B cell (primary cell): ENCODE results near the gene FXYD3. TPM values are rescaled to one million over a fixed set of nuclear protein-coding genes. Genes with fewer than 3 reads are reported as not detected.

Experiments
- ATAC-seq: fragments of 200-7000 bp; cut with Tn5 transposase; one replicate; pipeline ENCODE4 v1.10.0; 2021; ENCODE audit warnings: low read depth, mild to moderate bottlenecking, moderate number of reproducible peaks, moderate library complexity
- CTCF ChIA-PET: fragments of 350-600 bp; sonication (Branson Sonifier 250); formaldehyde crosslinking; loops from one replicate; lab custom pipeline; 2021; ENCODE audit warnings: antibody characterized with exemption, inconsistent platforms; lab: Charles Lee
- POLR2A ChIA-PET: fragments of 350-600 bp; sonication (Branson Sonifier 250); formaldehyde crosslinking; loops from one replicate; lab custom pipeline; 2021; ENCODE audit warnings: antibody characterized with exemption; lab: Charles Lee
- DNase-seq: peaks from one replicate; pipeline ENCODE4 v3.0.0; 2013
- H2AFZ ChIP-seq: 2 replicates; pipeline ENCODE4 v1.6.1; 2012; ENCODE audit warnings: mild to moderate bottlenecking, low read depth, low read length; ENCODE audit not compliant: insufficient read depth, poor library complexity, severe bottlenecking
- H3K27ac ChIP-seq, 2 donors: 1 replicate in 1 of 2; 2 replicates in 1 of 2; pipeline ENCODE4 v1.5.1; 2012 to 2013; ENCODE audit warnings: low read length in 2 of 2, mild to moderate bottlenecking in 2 of 2, moderate library complexity in 1 of 2
- H3K27me3 ChIP-seq, 4 experiments: fragments of 200-600 bp in 1 of 4; sonication (generic) in 1 of 4; replicated peaks in 1 of 4; 1 replicate in 2 of 4; 2 replicates in 2 of 4; pipeline versions ENCODE4 v1.6.1 to v1.7.0; 2013 to 2016; ENCODE audit warnings: low read length in 3 of 4, mild to moderate bottlenecking in 2 of 4, mixed read lengths in 1 of 4, moderate library complexity in 1 of 4; ENCODE audit not compliant: insufficient read depth in 4 of 4, control insufficient read depth in 3 of 4; ENCODE audit errors: control extremely low read depth in 1 of 4
- H3K36me3 ChIP-seq, 2 experiments: replicated peaks in 1 of 2; 1 replicate in 1 of 2; 2 replicates in 1 of 2; pipeline versions ENCODE4 v1.6.1 to v1.7.1; 2013; ENCODE audit warnings: low read length in 1 of 2; ENCODE audit not compliant: insufficient read depth in 2 of 2, control insufficient read depth in 1 of 2; ENCODE audit errors: control extremely low read depth in 1 of 2, extremely low read depth in 1 of 2
- H3K4me1 ChIP-seq, 2 donors: fragments of 200-600 bp in 1 of 2; sonication (generic) in 1 of 2; 1 replicate in 1 of 2; 2 replicates in 1 of 2; pipeline versions ENCODE4 v1.5.1 to v1.6.1; 2013 to 2017; ENCODE audit warnings: low read length in 2 of 2; ENCODE audit not compliant: control insufficient read depth in 2 of 2, insufficient read depth in 2 of 2
- H3K4me2 ChIP-seq: replicated peaks from 2 replicates; pipeline ENCODE3; 2012; ENCODE audit warnings: mild to moderate bottlenecking, low read depth, low read length; ENCODE audit not compliant: poor library complexity, severe bottlenecking
- H3K4me3 ChIP-seq, 5 experiments: fragments of 200-600 bp in 1 of 5; sonication (generic) in 1 of 5; 1 replicate in 3 of 5; 2 replicates in 2 of 5; pipeline versions ENCODE4 v1.5.1 to v1.7.0; 2011 to 2016; ENCODE audit warnings: low read length in 4 of 5, mild to moderate bottlenecking in 4 of 5, low read depth in 2 of 5, control low read depth in 1 of 5, moderate library complexity in 1 of 5; ENCODE audit not compliant: insufficient read depth in 1 of 5; ENCODE audit errors: control extremely low read depth in 1 of 5, extremely low read depth in 1 of 5
- H3K79me2 ChIP-seq: fragments of 200-600 bp; sonication (generic); one replicate; pipeline ENCODE4 v1.6.0; 2016; ENCODE audit warnings: low read length; ENCODE audit not compliant: control insufficient read depth, insufficient read depth
- H3K9ac ChIP-seq: fragments of 200-600 bp; sonication (generic); 2 replicates; pipeline ENCODE4 v1.6.1; 2017; ENCODE audit warnings: mild to moderate bottlenecking, low read length, moderate library complexity
- H3K9me3 ChIP-seq, 3 donors: one replicate each; pipeline versions ENCODE4 v1.6.1 to v1.7.1; 2013; ENCODE audit warnings: low read length in 2 of 3; ENCODE audit not compliant: control insufficient read depth in 2 of 3, insufficient read depth in 1 of 3; ENCODE audit errors: control extremely low read depth in 1 of 3
- H4K20me1 ChIP-seq: 2 replicates; pipeline ENCODE4 v1.6.0; 2012; ENCODE audit warnings: mild to moderate bottlenecking, low read length; ENCODE audit not compliant: insufficient read depth, control insufficient read depth, poor library complexity, severe bottlenecking
- H3K27ac Mint-ChIP-seq: one replicate; pipeline ENCODE4 v1.8.0; 2021; ENCODE audit warnings: mixed read lengths
- H3K27me3 Mint-ChIP-seq: one replicate; pipeline ENCODE4 v1.8.0; 2021; ENCODE audit warnings: mixed read lengths
- H3K4me1 Mint-ChIP-seq: one replicate; pipeline ENCODE4 v1.8.0; 2021; ENCODE audit warnings: mixed read lengths
- H3K4me3 Mint-ChIP-seq: one replicate; pipeline ENCODE4 v1.8.0; 2021; ENCODE audit warnings: mixed read lengths
- H3K9me3 Mint-ChIP-seq: one replicate; pipeline ENCODE4 v1.8.0; 2022; ENCODE audit warnings: mixed read lengths; ENCODE audit not compliant: insufficient read depth
- EZH2 ChIP-seq: IDR thresholded peaks from 2 replicates; pipeline ENCODE4 v1.6.1; 2012; ENCODE audit warnings: borderline replicate concordance, low read depth, mild to moderate bottlenecking, moderate library complexity, low read length; ENCODE audit not compliant: insufficient read depth, poor library complexity, severe bottlenecking
- WGBS: methylation state at CpG from one replicate; pipeline ENCODE4 v1.1.5; 2013; ENCODE audit warnings: missing lambda C conversion rate; ENCODE audit not compliant: insufficient coverage; 5-methylcytosine and 5-hydroxymethylcytosine counted together
- intact Hi-C: fragments of 100-400 bp; cut with micrococcal nuclease; formaldehyde crosslinking; loops from one replicate; pipeline ENCODE4 v1.10.0; 2022
- polyA plus RNA-seq: library from polyadenylated mRNA; depleted of rRNA; stranded (reverse); fragments of >200 nt; gene quantifications from 2 replicates; pipeline ENCODE4 v1.2.3, GENCODE V29; 2012
- total RNA-seq, 2 donors: library from RNA; stranded (reverse); fragments of 120-200 nt in 1 of 2; gene quantifications; 1 replicate in 1 of 2; 2 replicates in 1 of 2; pipeline versions ENCODE4 v1.2.3 to v1.2.4, GENCODE V29; 2013 to 2022
- TF ChIP-seq, protein P1 (sequence below): fragments of 200-600 bp; IDR thresholded peaks from one replicate; pipeline ENCODE4 v1.8.0; 2022; ENCODE audit warnings: antibody characterized with exemption, mild to moderate bottlenecking

FXYD3 gene
- total and polyA plus RNA-seq, 2 donors (not counting 1 experiment from before 2014, with no cell fraction given): not detected

DNA sequence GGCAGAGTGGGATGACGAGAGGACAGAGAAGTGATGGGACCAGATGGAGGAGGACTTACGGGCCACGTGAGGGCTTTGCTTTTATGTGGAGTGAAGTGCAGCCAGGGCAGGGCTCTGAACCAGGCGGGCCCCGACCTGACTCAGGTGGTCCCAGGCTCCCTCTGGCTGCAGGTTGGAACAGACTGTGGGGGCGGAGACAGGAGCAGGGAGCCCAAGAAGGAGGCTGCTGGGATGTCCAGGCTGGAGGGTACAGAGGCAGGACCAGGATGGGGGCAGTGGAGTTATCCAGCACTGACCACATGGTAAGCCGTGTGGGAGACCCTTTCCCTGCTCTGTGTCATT lies 41.0 kb downstream of the FXYD3 start:
- Histone ChIP-seq H3K4me3 (no peak overlapping the region), H3K27ac (no peak overlapping the region), H2AFZ (no peak overlapping the region), H3K36me3 (peaks cover 10 to 51% of the 10 kb centered on the region in 2 experiments), H4K20me1 (peaks cover 35% of the 10 kb centered on the region), H3K79me2 (peaks cover 52% of the 10 kb centered on the region), H3K4me1 (peaks cover 20 to 25% of the 10 kb centered on the region in 2 donors), H3K9ac (no peak overlapping the region), H3K9me3 (peaks cover 0 to 4% (median 0%) of the 10 kb centered on the region in 3 donors), H3K4me2 (peak overlapping the region; percentile 100), H3K27me3 (peaks cover 0 to 3% (median 0%) of the 10 kb centered on the region in 4 experiments)
- CTCF ChIA-PET: interaction anchor here (1.5 to 1.9 kb wide), 2 partner anchors 20 to 50 kb away, joined by 4 to 6 read pairs; no protein-coding TSS in a partner anchor
- intact Hi-C loops: loop anchor here (10.0 kb wide), 1 partner anchor 308 kb away; no protein-coding TSS in a partner anchor
- H3K4me3 Mint-ChIP-seq: peak overlapping the region; percentile 100
- WGBS: 96% methylated on average over 6 of the region's 7 CpGs
- DNase-seq (no peak), ATAC-seq (no peak)
- no peaks in the 10 kb centered on the region for H3K27me3 Mint-ChIP-seq
- TF ChIP-seq EZH2: no peak
- TF ChIP-seq, protein P1, sequence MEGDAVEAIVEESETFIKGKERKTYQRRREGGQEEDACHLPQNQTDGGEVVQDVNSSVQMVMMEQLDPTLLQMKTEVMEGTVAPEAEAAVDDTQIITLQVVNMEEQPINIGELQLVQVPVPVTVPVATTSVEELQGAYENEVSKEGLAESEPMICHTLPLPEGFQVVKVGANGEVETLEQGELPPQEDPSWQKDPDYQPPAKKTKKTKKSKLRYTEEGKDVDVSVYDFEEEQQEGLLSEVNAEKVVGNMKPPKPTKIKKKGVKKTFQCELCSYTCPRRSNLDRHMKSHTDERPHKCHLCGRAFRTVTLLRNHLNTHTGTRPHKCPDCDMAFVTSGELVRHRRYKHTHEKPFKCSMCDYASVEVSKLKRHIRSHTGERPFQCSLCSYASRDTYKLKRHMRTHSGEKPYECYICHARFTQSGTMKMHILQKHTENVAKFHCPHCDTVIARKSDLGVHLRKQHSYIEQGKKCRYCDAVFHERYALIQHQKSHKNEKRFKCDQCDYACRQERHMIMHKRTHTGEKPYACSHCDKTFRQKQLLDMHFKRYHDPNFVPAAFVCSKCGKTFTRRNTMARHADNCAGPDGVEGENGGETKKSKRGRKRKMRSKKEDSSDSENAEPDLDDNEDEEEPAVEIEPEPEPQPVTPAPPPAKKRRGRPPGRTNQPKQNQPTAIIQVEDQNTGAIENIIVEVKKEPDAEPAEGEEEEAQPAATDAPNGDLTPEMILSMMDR: no peak
- H3K4me1 Mint-ChIP-seq: peaks cover 50% of the 10 kb centered on the region
- H3K27ac Mint-ChIP-seq: peak overlapping the region; percentile 44
- no peaks in the 10 kb centered on the region for H3K9me3 Mint-ChIP-seq
- POLR2A ChIA-PET: interaction anchor here (0.6 kb wide), 1 partner anchor 102 kb away, joined by 4 read pairs; no protein-coding TSS in a partner anchor

GRCh38 chr19:35157431-35157830 lies 41.8 kb downstream of the FXYD3 start:
- H3K27ac ChIP-seq: no peak overlapping the region
- CTCF ChIA-PET: no interaction called here
- H3K9me3 ChIP-seq: peaks cover 0 to 11% (median 6%) of the 10 kb centered on the region in 3 donors
- Mint-ChIP-seq H3K4me1 (peaks cover 46% of the 10 kb centered on the region), H3K9me3 (no peaks in the 10 kb centered on the region), H3K4me3 (peak overlapping the region; percentile 61), H3K27ac (peak overlapping the region; percentile 46), H3K27me3 (no peaks in the 10 kb centered on the region)
- no peak overlapping the region for H3K9ac ChIP-seq
- no peak overlapping the region for H3K4me2 ChIP-seq
- intact Hi-C loops: loop anchor here (10.0 kb wide), 1 partner anchor 307 kb away; no protein-coding TSS in a partner anchor
- WGBS: 100% methylated on average over 3 of the region's 4 CpGs
- DNase-seq (no peak), ATAC-seq (no peak)
- TF ChIP-seq, protein P1: no peak
- TF ChIP-seq EZH2: no peak
- no peak overlapping the region for H3K4me3 ChIP-seq
- peaks cover 20 to 25% of the 10 kb centered on the region in 2 donors for H3K4me1 ChIP-seq
- H2AFZ ChIP-seq: no peak overlapping the region
- peaks cover 52% of the 10 kb centered on the region for H3K79me2 ChIP-seq
- H3K36me3 ChIP-seq: peaks cover 12 to 59% of the 10 kb centered on the region in 2 experiments
- H3K27me3 ChIP-seq: peaks cover 0 to 3% (median 0%) of the 10 kb centered on the region in 4 experiments
- peaks cover 43% of the 10 kb centered on the region for H4K20me1 ChIP-seq
- POLR2A ChIA-PET: interaction anchor here (1.6 kb wide), 1 partner anchor 49 kb away, joined by 4 read pairs; no protein-coding TSS in a partner anchor
